ENCODE measurements around the gene ADGRG3. TPM values are rescaled to one million over a fixed set of nuclear protein-coding genes. Genes with fewer than 3 reads are reported as not detected.

The ADGRG3 gene
- total and polyA plus RNA-seq, 4 donors = 0.08 to 3.9 (median 0.54) TPM

- Histone ChIP-seq H3K27me3 (ENCODE audit: control insufficient read depth in 1 of 2, insufficient read depth in 2 of 2, low read length in 1 of 2) (no peaks in the 10 kb centered on the region), H3K27ac (ENCODE audit: low read depth in 1 of 2, low read length in 2 of 2) (no peak overlapping the region), H3K36me3 (ENCODE audit: control insufficient read depth in 1 of 2, insufficient read depth in 2 of 2, low read length in 1 of 2) (no peaks in the 10 kb centered on the region), H3K4me3 (ENCODE audit: low read length in 2 of 2) (no peak overlapping the region), H3K4me1 (ENCODE audit: control insufficient read depth in 1 of 2, insufficient read depth in 2 of 2, low read length in 2 of 2) (no peaks in the 10 kb centered on the region), H3K9me3 (ENCODE audit: control insufficient read depth, low read length) (no peaks in the 10 kb centered on the region)
- ATAC-seq (ENCODE audit: low FRiP score) = no peak
- DNase-seq = no peak
- intact Hi-C loops (cut with DNase I) = no loop called here
- 13 to 24% methylated on average over 8 of the region's 8 CpGs for WGBS, 2 donors
These were observed 30.7 kb upstream of the ADGRG3 start for GRCh38 chr16:57637424-57637823.

- DNase-seq (no peak), ATAC-seq (ENCODE audit: low FRiP score) (no peak)
- WGBS, 2 donors = 89 to 91% methylated on average over 6 of the region's 6 CpGs
- intact Hi-C loops (cut with DNase I) = no loop called here
- no peaks in the 10 kb centered on the region for H3K9me3 ChIP-seq (ENCODE audit: control insufficient read depth, low read length)
- H3K4me3 ChIP-seq (ENCODE audit: low read length in 2 of 2) = no peak overlapping the region
- H3K36me3 ChIP-seq (ENCODE audit: control insufficient read depth in 1 of 2, insufficient read depth in 2 of 2, low read length in 1 of 2) = no peaks in the 10 kb centered on the region
- no peaks in the 10 kb centered on the region for H3K4me1 ChIP-seq (ENCODE audit: control insufficient read depth in 1 of 2, insufficient read depth in 2 of 2, low read length in 2 of 2)
- H3K27ac ChIP-seq (ENCODE audit: low read depth in 1 of 2, low read length in 2 of 2) = no peak overlapping the region
- H3K27me3 ChIP-seq (ENCODE audit: control insufficient read depth in 1 of 2, insufficient read depth in 2 of 2, low read length in 1 of 2) = no peaks in the 10 kb centered on the region
These were observed 30.1 kb upstream of the ADGRG3 start for GRCh38 chr16:57637965-57638364.

DNA sequence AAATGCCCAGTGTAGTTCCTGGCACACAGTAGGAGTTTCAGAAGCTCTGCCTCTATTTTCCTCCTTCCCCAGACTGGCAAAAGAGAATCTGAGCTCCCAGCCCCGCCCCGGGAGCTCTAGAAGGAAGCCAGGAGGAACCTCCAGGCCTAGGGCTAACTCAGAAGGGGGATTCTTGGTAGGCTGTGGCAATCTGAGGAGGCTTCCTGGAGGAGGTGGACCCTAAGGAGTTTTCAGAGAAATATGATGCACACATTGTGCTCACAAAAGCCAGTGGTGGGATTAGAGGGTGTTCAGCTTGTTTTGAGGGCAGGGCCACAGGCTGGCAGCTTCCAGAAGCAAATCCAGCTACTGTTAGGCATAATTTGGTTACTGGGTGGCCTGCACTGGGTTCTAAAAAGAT lies 29.7 kb upstream of the ADGRG3 start:
- intact Hi-C loops (cut with DNase I) = no loop called here
- H3K27ac ChIP-seq (ENCODE audit: low read depth in 1 of 2, low read length in 2 of 2) = no peak overlapping the region
- ATAC-seq (ENCODE audit: low FRiP score) = no peak

DNA sequence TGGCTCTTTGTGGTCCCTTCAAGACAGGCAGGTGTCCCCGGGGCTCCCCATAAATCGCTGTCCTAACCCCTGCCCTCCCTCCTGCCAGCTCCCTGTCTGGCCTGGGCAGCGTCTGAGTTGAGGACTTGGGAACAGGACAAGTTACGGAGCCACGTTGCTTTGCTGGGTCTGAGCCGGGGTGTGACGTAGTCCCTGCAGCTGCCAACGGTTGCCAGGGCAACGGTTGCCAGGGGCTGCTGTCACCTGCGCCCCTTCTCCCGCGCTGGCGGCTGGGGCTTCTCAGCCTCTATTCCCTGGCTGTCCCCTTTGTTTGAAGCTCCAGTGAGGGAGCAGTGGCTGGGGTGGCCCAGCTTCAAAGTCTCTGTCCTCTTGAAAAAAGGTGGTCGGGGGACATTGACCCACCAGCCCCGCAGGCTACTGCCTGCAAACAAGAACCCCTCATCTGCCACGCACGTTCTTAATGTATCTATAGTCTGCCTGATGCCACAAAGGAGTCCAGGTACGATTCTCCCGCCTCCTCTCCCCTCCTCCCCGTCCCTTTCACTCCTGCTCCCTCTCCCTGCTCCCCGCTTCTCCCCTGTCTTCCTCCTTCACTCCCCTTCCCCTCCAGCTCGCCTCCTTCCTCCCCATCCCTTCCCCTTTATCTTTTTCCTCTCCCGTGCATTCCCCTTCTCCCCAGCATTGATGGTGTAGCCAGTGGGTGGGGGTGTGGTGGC lies 28.8 kb upstream of the ADGRG3 start:
- 34 to 35% methylated on average over 22 to 23 of the region's 23 CpGs for WGBS, 2 donors
- Histone ChIP-seq H3K27ac (ENCODE audit: low read depth in 1 of 2, low read length in 2 of 2) (no peak overlapping the region), H3K4me3 (ENCODE audit: low read length in 2 of 2) (no peak overlapping the region), H3K9me3 (ENCODE audit: control insufficient read depth, low read length) (no peaks in the 10 kb centered on the region), H3K4me1 (ENCODE audit: control insufficient read depth in 1 of 2, insufficient read depth in 2 of 2, low read length in 2 of 2) (no peaks in the 10 kb centered on the region), H3K27me3 (ENCODE audit: control insufficient read depth in 1 of 2, insufficient read depth in 2 of 2, low read length in 1 of 2) (no peaks in the 10 kb centered on the region), H3K36me3 (ENCODE audit: control insufficient read depth in 1 of 2, insufficient read depth in 2 of 2, low read length in 1 of 2) (no peaks in the 10 kb centered on the region)
- no peak for ATAC-seq (ENCODE audit: low FRiP score)
- no peak for DNase-seq
- intact Hi-C loops (cut with DNase I) = no loop called here

More for the DNA sequence above, 29.7 kb upstream of the ADGRG3 start:
- no peaks in the 10 kb centered on the region for H3K9me3 ChIP-seq (ENCODE audit: control insufficient read depth, low read length)
- H3K36me3 ChIP-seq (ENCODE audit: control insufficient read depth in 1 of 2, insufficient read depth in 2 of 2, low read length in 1 of 2) = no peaks in the 10 kb centered on the region
- H3K4me1 ChIP-seq (ENCODE audit: control insufficient read depth in 1 of 2, insufficient read depth in 2 of 2, low read length in 2 of 2) = no peaks in the 10 kb centered on the region
- H3K4me3 ChIP-seq (ENCODE audit: low read length in 2 of 2) = no peak overlapping the region
- 93 to 94% methylated on average over 2 of the region's 2 CpGs for WGBS, 2 donors
- no peaks in the 10 kb centered on the region for H3K27me3 ChIP-seq (ENCODE audit: control insufficient read depth in 1 of 2, insufficient read depth in 2 of 2, low read length in 1 of 2)
- DNase-seq = no peak

GRCh38 chr16:57640185-57640584 lies 27.9 kb upstream of the ADGRG3 start:
- H3K27me3 ChIP-seq (ENCODE audit: control insufficient read depth in 1 of 2, insufficient read depth in 2 of 2, low read length in 1 of 2) = no peaks in the 10 kb centered on the region
- intact Hi-C loops (cut with DNase I) = no loop called here
- no peak overlapping the region for H3K4me3 ChIP-seq (ENCODE audit: low read length in 2 of 2)
- H3K27ac ChIP-seq (ENCODE audit: low read depth in 1 of 2, low read length in 2 of 2) = no peak overlapping the region
- no peaks in the 10 kb centered on the region for H3K36me3 ChIP-seq (ENCODE audit: control insufficient read depth in 1 of 2, insufficient read depth in 2 of 2, low read length in 1 of 2)
- WGBS, 2 donors = 93 to 94% methylated on average over 9 of the region's 9 CpGs
- no peaks in the 10 kb centered on the region for H3K4me1 ChIP-seq (ENCODE audit: control insufficient read depth in 1 of 2, insufficient read depth in 2 of 2, low read length in 2 of 2)
- no peaks in the 10 kb centered on the region for H3K9me3 ChIP-seq (ENCODE audit: control insufficient read depth, low read length)
- DNase-seq = no peak
- ATAC-seq (ENCODE audit: low FRiP score) = no peak

DNA sequence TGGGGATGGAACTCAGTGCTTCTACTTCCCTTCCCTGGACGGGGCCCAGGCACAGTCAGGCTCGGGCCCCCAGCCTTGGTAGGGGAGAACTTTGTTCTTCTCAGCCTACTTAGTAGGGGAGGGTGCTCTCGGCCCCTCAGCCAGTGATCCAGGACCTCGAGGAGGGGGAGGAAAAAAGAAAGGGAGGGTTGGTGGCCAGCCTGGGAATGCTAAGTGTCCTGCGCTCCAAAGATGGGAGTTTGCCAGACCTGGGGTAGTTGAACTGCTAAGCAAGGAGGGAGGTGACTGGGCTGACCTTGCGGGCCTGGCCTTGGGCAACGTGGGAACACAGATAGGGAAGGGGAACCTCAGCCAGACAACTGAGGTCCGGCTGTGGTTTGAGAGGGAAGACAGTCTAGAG lies 27.5 kb upstream of the ADGRG3 start:
- 78 to 82% methylated on average over 8 of the region's 8 CpGs for WGBS, 2 donors
- intact Hi-C loops (cut with DNase I) = no loop called here

GRCh38 chr16:57642160-57643135 lies 25.7 kb upstream of the ADGRG3 start:
- Histone ChIP-seq H3K4me1 (ENCODE audit: control insufficient read depth in 1 of 2, insufficient read depth in 2 of 2, low read length in 2 of 2) (no peaks in the 10 kb centered on the region), H3K27me3 (ENCODE audit: control insufficient read depth in 1 of 2, insufficient read depth in 2 of 2, low read length in 1 of 2) (no peaks in the 10 kb centered on the region), H3K4me3 (ENCODE audit: low read length in 2 of 2) (no peak overlapping the region), H3K27ac (ENCODE audit: low read depth in 1 of 2, low read length in 2 of 2) (no peak overlapping the region), H3K9me3 (ENCODE audit: control insufficient read depth, low read length) (no peaks in the 10 kb centered on the region), H3K36me3 (ENCODE audit: control insufficient read depth in 1 of 2, insufficient read depth in 2 of 2, low read length in 1 of 2) (no peaks in the 10 kb centered on the region)
- no peak for ATAC-seq (ENCODE audit: low FRiP score)
- intact Hi-C loops (cut with DNase I) = no loop called here
- WGBS, 2 donors = 83 to 93% methylated on average over 11 of the region's 11 CpGs
- no peak for DNase-seq

More for the DNA sequence above, 27.5 kb upstream of the ADGRG3 start:
- Histone ChIP-seq H3K36me3 (ENCODE audit: control insufficient read depth in 1 of 2, insufficient read depth in 2 of 2, low read length in 1 of 2) (no peaks in the 10 kb centered on the region), H3K4me1 (ENCODE audit: control insufficient read depth in 1 of 2, insufficient read depth in 2 of 2, low read length in 2 of 2) (no peaks in the 10 kb centered on the region), H3K9me3 (ENCODE audit: control insufficient read depth, low read length) (no peaks in the 10 kb centered on the region), H3K4me3 (ENCODE audit: low read length in 2 of 2) (no peak overlapping the region), H3K27ac (ENCODE audit: low read depth in 1 of 2, low read length in 2 of 2) (no peak overlapping the region), H3K27me3 (ENCODE audit: control insufficient read depth in 1 of 2, insufficient read depth in 2 of 2, low read length in 1 of 2) (no peaks in the 10 kb centered on the region)
- ATAC-seq (ENCODE audit: low FRiP score) (no peak), DNase-seq (no peak)

- intact Hi-C loops (cut with DNase I) = no loop called here
- no peaks in the 10 kb centered on the region for H3K9me3 ChIP-seq (ENCODE audit: control insufficient read depth, low read length)
- no peaks in the 10 kb centered on the region for H3K27me3 ChIP-seq (ENCODE audit: control insufficient read depth in 1 of 2, insufficient read depth in 2 of 2, low read length in 1 of 2)
- no peak for DNase-seq
- no peak overlapping the region for H3K27ac ChIP-seq (ENCODE audit: low read depth in 1 of 2, low read length in 2 of 2)
- no peak overlapping the region for H3K4me3 ChIP-seq (ENCODE audit: low read length in 2 of 2)
- 26 to 31% methylated on average over 7 of the region's 7 CpGs for whole genome bisulfite sequencing, 2 donors
- no peak for ATAC-seq (ENCODE audit: low FRiP score)
- H3K4me1 ChIP-seq (ENCODE audit: control insufficient read depth in 1 of 2, insufficient read depth in 2 of 2, low read length in 2 of 2) = no peaks in the 10 kb centered on the region
- no peaks in the 10 kb centered on the region for H3K36me3 ChIP-seq (ENCODE audit: control insufficient read depth in 1 of 2, insufficient read depth in 2 of 2, low read length in 1 of 2)
These were observed 24.8 kb upstream of the ADGRG3 start for GRCh38 chr16:57643147-57643874.

All from aorta (tissue), 5 donors.